Islet of Langerhans (tissue), 1 donor: Measurements from ENCODE around the gene ESPNL.
"Not testable (repeated sequence)": the region's sequence is repeated elsewhere in the genome, so short reads cannot be mapped to it uniquely, and the experiment has no call there.

Source experiments
- FAIRE-seq: peaks from one replicate; lab custom pipeline; 2011; peaks lifted over from hg19 to GRCh38; lab: Jason Lieb, UNC

The ESPNL gene

DNA sequence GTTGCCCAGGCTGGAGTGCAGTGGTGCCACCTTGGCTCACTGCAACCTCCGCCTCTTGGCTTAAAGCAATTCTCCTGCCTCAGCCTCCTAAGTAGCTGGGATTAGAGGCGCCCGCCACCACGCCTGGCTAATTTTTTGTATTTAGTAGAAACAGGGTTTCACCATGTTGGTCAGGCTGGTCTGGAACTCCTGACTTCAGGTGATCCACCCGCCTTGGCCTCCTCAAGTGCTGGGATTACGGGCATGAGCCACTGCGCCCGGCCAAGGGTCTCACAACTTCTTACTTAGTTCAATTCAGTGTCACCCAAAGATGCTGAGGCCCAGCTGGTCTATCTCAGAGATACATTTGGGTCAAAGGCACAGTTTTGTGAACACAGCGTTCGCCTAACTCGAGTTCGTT lies 15.6 kb downstream of the ESPNL start:
- FAIRE-seq: not testable (repeated sequence)

DNA sequence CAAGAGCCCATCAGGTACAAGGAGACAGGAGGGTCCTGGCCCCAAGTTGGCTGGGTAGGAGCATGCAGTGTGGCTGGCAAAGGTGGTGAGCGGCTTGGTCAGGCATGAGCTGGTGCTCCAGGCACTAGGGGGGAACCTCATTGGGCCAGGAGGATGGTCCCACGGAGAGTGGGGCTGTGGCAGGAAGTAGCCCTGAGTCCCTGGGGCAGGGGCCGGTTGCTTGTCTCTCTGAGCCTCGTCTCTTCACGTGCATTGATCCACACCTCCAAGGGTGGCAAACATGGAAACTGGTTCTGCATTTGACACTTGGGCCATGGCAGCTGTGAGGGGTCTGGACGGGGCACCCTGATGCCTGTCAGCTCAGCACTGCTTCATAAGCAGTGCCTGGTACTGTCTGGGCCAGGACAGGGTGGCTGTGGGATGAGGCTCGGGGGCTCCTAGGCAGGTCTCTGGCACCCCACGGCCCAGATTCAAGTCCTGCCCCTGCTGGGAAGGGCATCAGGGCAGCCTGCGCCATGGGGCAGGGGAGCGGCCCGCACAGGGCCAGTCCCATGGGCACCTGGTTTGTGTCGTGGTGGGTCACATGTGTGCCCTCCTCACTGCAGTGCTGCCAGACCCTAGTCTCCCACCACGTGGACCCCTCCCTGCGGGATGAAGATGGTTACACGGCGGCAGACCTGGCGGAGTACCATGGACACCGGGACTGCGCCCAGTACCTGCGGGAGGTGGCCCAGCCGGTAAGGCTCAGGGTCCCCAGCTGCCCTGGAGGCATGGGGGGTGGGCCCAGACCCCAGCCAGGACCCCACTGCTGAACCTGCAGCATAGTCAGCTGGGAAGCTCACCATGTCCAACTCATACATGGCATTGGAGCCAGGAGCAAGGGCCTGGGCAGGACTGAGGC lies 16.4 kb downstream of the ESPNL start:
- no peak for FAIRE-seq

DNA sequence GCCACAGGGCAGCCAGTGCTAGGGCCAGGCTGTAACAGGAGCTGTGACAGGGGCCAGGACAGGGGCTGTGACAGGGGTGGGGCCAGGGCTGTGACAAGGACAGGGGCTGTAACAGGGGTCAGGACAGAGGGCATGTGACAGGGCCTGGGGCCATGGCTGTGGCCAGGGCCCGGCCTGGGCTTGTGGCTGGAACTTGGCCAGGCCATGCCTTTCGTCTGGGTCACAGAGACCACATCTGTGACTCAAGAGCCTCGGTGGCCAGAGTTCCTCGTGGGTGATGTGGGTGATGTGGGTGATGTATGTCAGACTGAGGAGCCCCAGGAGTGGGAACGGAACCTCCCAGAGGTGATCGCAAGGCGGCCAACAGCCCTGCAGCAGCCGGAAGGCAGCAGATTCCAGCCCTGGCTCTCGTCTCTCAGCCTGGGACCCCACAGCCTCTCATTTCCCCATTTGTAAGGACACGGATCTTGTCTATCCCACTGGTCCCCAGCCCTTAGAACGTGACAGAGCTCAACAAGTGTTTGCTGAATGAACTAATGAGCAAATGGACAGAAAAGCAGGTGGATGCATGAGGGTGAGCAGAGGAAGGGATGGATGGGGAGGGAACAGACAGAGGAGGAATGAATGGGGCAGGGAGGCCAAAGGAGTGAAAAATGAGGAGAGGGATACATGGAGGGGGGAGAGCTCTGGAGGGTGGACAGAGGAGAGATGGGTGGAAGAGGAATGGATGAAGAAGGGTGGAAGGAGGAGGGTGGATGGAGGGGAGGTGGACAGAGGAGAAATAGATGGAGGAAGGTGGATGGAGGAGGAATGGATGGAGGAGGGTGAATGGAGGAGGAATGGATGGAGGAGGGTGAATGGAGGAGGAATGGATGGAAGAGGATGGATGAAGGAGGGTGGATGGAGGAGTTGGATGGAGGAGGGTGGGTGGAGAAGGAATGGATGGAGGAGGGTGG lies 17.3 kb downstream of the ESPNL start:
- no peak for FAIRE-seq

DNA sequence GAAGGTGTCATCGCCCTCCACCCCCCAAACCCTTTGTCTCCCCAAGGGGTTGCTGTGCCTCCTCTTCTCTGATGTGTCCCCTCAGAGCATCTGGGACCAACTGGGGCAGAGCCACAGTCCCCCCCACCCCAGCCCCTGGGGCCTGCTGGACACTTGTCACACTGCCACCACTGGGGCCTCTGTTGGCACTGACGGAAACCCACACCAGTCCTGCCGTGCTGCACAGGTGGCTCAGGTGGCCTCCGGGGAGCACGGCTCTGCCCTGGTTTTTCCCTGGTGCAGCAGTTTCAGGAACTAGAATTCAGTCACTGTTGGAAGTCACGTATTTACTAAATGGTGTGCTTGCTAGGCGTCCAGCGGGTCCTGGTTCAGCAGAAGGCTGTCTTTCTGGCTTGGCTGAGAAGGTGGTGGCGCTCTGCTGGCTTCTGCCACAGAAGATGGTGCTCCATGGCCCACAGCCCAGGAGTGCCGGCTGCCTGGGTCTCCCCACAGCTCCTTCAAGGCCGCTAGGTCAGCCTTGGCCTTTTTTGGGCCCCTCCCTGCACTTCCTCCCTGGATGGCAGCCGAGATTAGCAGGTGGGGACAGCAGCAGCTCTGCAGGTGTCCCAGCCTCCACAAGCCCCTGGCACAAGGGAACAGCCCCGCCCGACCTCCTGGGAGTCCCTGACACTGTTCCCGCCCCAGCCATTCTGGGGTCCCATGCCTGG lies 19.8 kb downstream of the ESPNL start:
- no peak for FAIRE-seq

DNA sequence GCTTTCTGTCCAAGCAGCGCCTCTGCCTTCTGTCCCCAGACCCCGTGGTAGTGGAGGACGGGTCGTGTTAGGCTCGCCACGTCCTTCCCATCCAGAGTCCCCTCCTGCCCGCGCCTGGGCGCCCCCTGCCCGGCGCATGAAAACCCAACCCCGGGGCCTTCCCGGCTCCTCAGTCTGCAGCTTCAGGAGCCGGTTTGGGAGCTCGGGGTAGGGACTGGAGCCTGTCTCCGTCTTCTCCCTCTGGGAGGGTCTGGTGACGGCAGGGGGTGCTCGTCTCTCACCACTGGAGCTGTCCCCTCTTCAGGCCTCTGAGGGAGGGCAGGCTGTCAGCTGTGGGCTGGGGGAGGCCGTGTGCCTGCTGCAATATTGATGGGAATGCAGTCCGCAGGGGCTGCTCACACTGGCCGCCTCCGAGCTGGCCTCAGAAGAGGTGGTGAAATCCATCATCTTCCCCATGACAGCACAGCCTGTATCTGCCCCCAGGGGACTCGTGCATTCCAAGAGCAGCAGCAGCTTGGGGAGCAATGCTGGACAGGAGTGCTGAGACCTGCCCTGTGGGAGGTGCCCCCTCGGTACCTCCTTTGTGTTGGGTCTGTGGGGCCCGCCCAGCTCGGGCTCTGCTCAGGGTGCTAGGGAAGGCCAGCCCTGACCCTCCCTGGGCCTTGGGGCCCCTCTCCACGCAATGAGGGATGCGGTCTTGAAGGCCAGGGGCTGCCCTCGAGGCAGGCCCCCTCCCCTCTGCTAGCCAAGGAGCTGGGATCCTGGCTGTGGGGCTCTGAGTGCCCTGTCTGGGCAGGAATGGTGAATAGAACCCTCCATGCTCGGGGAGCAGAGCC lies 20.5 kb downstream of the ESPNL start:
- FAIRE-seq: no peak

DNA sequence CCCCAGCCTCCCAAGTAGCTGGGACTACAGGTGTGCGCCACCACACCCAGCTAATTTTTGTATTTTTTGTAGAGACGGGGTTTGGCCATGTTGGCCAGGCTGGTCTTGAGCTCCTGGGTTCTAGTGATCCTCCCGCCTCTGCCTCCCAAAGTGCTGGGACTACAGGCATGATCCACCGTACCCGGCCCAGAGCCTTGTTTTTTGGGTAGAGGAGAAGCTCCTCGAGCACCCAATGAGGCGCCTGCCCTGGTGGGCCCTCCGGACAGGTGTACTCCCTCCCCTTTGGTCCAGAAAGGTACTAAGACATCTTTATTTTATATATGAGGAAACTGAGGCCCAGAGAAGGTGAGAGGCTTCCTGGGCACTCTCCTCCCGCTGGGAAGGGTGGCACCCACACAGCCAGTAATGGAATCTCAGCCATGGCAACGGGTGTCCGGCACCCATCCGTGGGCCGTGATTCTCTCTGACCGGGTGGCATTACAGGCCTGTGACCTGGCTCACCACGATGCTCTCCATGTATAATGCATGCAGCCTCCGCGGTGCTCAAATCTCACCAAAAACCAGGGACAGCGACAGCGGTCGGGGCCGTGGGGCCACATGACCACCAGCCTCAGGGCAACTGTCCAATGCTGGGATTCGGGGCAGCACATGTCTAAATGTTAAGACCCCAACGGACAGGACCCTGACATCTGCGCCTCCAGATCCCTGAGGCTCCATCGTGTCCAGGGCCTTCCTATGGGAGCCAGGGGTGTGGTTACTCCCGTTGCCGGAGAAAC lies 21.6 kb downstream of the ESPNL start:
- FAIRE-seq: no peak

DNA sequence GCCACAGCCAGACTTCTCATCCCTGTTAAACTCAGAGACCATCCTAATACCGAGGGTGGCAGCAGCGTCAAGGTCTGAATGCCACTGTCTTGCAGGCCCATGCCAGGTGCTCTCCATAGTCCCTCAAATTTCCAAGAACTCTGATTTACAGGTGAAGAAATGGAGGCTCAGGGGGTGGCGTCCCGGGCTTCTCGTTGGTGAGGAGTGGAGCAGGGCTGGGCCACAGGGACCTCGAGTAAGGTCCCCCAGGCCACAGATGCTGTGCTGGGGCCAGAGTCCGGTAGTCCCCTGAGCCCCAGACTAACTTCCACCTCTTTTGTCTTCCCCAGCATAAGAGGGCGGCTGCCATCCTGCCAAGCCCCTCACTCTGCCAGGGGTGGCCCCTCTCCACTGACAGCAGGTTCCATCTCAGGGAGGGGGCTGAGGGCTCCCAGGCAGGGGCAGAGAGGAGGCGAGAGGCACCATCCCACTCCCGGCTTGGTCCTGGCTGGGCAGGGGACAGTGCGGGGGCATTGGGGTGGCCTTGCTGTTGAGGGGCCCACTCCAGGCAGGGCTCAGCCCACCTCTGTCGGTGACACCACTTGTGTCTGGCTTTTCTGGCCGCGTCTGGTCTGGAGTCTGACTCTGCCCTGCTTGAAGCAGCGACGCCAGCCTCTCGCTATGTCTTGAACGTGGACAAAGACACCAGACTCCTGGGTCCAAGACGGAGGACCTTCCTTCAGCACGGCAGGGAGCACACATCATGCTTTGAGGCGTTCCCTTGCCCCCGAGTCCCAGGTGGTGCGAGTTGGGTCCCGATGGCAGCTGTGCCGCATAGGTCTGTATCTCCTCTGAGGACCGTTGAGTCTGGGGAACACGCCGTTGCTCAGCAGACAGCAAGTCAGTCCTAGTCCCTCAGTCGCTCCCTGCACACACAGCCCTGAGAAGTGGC lies 22.4 kb downstream of the ESPNL start:
- FAIRE-seq: no peak

DNA sequence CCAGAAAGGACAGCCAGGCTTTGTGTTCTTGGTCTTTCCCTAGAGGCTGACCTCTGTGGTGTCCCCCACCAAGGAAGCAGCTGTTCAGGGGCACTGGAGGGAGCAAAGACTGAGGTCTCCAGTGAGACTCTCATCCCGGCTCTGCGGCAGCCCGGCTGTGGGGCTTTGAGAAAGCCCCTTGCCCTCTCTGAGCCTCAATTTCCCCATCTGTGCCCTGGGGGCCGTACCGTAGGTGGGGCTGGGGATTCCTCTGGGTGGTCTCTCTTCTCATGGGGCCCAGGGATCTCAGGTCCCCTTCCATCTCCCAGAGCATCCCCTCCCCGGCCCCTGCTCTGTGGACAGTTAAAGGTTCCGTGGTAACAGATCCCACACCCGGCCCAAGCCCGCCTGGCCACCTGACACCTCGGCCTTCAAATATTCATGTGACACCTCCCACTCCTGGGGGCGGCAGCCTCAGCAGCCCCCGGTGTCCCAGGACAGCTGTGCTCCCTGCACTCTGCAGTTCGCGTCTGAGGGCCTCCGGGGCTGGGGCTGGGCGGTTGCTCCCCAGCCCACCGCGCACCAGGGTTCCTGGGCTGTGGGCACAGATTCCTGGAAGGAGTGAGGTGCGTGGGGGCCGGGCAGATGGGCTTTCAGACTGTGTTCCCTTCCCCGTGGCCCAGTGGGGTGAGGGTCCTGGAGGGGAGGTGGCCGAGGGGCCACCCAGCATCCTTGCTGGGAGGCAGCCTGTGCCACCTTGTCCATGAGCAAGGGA lies 23.3 kb downstream of the ESPNL start:
- no peak for FAIRE-seq

DNA sequence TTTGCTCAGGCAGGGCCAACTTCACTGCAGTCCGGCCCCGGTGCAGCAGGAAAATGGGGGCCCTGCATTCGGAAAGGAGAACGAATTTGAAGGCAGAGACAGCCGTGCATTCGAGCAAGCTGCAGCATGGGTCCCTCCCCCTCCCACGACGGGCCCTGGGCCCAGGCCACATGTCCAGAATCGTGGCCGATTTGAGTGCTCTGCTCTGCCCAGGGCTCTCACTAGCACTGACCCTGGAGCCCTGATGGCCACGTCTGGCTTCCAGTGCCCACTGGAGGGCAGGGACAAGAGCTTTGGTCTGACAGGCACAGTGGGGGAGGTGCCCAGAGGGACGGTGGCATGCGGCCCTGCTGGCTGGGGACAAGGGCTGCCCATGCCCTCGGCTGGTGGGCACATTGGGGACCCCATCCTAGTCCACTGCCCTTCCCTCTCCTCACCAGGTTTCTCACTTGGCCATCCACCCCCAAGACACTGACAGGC lies 23.9 kb downstream of the ESPNL start:
- no peak for FAIRE-seq

DNA sequence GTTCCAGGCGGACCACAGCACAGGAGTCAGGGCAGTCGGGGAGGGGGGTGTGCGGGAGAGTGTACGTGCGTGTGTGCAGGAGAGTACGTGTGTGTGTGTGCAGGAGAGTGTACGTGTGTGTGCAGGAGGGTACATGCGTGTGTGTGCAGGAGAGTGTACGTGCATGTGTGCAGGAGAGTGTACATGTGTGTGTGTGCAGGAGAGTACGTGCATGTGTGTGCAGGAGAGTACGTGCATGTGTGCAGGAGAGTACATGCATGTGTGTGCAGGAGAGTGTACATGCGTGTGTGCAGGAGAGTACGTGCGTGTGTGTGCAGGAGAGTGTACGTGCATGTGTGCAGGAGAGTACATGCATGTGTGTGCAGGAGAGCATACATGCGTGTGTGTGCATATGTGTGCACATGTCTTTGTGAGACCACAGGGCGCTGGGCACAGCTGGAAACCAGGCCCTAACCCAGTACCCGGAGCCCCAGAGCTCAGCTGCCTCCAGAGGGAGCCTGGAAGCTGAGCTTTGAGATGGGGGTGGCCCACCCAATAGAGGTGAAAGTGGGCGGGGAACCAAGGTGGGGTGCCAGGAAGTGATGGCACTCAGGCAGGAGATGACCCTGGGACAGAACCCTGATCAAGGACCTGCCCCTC lies 24.5 kb downstream of the ESPNL start:
- FAIRE-seq: no peak

DNA sequence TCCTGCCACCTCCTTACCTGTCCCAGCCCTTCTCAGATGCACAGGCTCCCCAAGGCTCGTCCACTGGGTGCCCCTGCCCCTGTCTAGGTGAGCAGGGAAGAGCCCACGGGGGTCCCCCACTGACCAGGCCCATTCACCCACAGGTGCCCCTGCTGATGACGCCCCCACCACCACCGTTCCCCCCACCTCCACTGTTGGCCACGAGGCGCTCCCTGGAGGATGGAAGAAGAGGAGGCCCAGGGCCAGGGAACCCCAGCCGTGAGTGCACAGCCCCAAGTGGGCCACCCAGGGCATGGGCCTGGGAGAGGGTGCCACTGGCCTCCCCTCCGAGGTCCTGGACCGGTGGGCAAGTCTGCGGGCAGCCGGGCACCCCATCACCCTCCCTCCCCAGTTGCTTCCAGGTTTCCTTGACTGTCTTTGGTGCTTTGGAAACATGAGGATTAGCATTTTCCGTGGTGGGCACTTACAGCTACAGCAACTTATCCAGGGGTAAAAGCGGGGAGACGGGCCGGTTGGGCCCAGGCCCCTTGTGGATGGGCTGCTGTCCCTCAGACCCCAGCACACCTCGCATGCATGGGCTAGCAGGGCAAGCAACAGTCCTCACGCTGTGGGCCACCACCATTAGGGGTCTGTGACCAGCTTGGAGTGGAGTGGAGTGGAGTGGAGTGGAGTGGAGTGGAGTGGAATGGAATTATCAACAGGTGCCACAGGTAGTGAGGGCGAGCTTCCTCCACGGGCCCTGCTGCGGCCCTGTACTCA lies 25.2 kb downstream of the ESPNL start:
- FAIRE-seq: no peak

DNA sequence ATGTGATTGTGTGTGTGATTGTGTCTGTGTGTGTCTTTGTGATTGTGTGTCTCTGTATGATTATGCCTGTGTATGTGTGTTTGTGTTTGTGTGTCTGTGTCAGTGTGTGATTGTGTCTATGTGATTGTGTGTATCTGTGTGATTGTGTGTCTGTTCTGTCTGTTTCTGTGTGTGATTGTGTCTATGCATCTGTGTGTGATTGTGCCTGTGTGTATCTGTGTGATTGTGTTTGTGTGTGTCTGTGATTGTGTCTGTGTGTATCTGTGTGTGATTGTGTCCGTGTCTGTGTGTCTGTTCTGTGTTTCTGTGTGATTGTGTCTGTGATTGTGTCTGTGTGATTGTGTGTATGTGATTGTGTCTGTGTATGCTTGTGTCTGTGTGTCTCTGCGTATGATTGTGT lies 26.2 kb downstream of the ESPNL start:
- no peak for FAIRE-seq

DNA sequence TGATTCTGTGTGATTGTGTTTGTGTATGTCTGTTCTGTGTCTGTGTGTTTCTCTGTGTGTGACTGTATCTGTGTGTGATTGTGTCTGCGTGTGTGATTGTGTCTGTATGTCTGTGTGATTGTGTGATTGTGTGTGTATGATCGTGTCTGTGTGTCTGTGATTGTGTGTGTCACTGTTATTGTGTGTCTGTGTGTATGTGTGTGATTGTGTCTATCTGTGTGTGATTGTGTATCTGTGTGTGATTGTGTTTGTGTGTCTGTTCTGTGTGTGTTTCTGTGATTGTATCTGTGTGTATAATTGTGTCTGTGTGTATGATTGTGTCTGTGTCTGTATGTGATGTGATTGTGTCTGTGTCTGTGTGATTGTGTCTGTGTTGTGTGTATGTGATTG lies 26.6 kb downstream of the ESPNL start:
- FAIRE-seq: no peak

DNA sequence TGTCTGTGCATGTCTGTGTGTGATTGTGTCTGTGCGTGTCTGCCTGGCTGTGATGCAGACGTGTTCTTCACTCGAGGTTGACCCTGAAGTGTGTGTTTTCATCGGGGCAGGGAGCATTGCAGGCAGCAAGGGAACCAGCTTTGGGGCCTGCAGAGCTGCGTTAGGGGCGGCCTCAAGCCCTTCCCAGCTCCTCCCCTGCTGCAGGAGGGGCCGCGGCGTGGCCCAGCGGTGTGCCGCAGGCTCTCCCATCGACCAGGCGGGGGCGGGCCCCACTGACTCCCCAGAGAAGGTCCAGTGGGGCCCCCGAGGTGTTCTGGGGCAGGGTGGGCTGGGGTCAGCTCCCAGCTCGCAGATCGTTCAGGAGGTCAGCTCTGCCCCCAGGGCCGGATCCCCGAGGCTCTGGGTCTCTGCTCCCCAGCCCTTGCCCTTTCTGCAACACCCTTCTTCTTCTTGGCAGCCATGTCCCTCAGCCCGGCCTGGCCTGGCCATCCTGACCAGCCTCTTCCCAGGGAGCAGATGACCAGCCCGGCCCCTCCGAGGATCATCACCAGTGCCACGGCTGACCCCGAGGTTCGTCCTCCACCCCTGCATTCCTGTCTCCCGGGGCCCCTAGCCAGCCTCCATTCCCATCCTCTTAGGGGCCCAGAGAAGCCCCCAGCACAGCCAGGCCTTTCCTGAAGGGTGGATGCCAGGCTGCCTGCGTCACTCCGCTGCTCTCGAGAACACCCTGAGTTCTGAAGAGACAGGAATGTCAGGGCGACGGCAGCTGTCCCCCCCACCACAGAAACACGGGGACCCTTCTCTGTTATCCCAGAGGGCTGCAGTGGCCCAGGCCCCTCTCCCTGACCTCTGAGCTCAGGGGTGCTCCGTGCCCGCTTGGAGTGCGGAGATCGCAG lies 27.3 kb downstream of the ESPNL start:
- no peak for FAIRE-seq

DNA sequence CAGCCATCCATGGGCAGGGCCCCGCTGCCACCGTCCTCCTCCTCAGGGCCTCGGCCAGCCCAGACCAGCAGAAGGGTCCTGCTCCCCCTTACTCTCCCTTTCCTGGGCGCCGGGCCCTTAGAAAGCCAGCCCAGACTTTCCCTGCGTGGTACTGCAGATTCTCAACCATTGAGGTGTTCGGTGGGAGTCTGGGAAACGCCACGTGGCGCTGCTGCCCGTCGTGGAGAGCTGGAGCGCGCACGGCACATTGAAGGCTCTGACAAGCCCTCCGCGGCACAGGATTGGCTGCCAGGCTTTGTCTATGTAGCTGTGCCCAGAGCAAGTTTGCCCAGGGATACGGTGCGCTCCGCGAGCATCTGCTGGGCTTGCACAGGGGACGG lies 27.9 kb downstream of the ESPNL start:
- FAIRE-seq: no peak

DNA sequence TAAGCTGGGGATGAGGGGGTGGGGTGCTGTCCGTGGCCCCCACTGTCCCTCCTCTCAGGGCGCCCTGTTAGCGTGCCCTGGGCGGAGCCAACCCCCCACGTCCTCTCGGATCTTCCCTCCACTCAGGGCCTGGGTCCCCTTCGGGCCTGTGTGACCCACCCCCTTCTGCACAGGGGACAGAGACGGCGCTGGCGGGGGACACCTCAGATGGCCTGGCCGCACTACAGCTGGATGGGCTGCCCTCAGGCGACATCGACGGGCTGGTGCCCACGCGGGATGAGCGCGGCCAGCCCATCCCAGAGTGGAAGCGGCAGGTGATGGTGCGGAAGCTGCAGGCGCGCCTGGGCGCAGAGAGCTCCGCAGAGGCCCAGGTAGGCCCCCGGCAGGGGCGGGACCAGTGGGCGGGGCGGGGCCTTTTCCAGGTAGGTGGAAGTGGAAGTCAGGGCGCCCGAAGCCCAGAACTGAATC lies 28.4 kb downstream of the ESPNL start:
- FAIRE-seq: no peak
